Thyroid gland (tissue), 4 donors: ENCODE measurements around the gene FGF21. TPM values are rescaled to one million over a fixed set of nuclear protein-coding genes. Genes with fewer than 3 reads are reported as not detected.
A peak's percentile ranks its signal among the peaks of the same experiment; 100 is the strongest.

Experiments used
- DNase-seq, 2 donors: peaks; one replicate each; pipeline ENCODE4 v3.0.0-alpha.2; 2019
- H3K27ac ChIP-seq, 3 donors: fragments of 200-600 bp; sonication (generic); 1 replicate in 2 of 3; 2 replicates in 1 of 3; pipeline ENCODE4 v1.5.1; 2016 to 2019; ENCODE audit warnings: mild to moderate bottlenecking in 1 of 3, moderate library complexity in 1 of 3
- H3K27me3 ChIP-seq: fragments of 200-600 bp; sonication (generic); one replicate; pipeline ENCODE4 v1.5.1; 2019
- H3K36me3 ChIP-seq, 2 donors: fragments of 200-600 bp; sonication (generic); one replicate each; pipeline ENCODE4 v1.5.1; 2016 to 2019
- H3K4me1 ChIP-seq, 2 donors: fragments of 200-600 bp; sonication (generic); one replicate each; pipeline ENCODE4 v1.5.1; 2017 to 2019
- H3K4me3 ChIP-seq, 3 donors: fragments of 200-600 bp; sonication (generic); replicated peaks in 1 of 3; 1 replicate in 2 of 3; 2 replicates in 1 of 3; pipeline ENCODE4 v1.5.1; 2016; ENCODE audit warnings: mild to moderate bottlenecking in 1 of 3
- H3K9me3 ChIP-seq: fragments of 200-600 bp; sonication (generic); one replicate; pipeline ENCODE4 v1.5.1; 2017
- CTCF ChIP-seq, 6 experiments: fragments of 200-600 bp in 3 of 6; fragments of 450-650 bp in 3 of 6; sonication (generic) in 3 of 6; IDR thresholded peaks; one replicate each; pipeline ENCODE4 v1.5.1; 2016 to 2019; ENCODE audit warnings: antibody characterized with exemption in 6 of 6, mild to moderate bottlenecking in 2 of 6, inconsistent platforms in 1 of 6, moderate library complexity in 1 of 6
- POLR2A ChIP-seq, 2 donors: fragments of 450-650 bp; IDR thresholded peaks; one replicate each; pipeline ENCODE4 v1.6.1; 2017; ENCODE audit warnings: antibody characterized with exemption in 2 of 2, mild to moderate bottlenecking in 2 of 2, moderate library complexity in 1 of 2
- WGBS, 2 donors: methylation state at CpG; one replicate each; pipeline ENCODE4 v1.1.5; 2017; 5-methylcytosine and 5-hydroxymethylcytosine counted together
- intact Hi-C: fragments of 100-400 bp; cut with DNase I; formaldehyde crosslinking; loops from one replicate; pipeline ENCODE4 v1.15.1; 2023
- total RNA-seq, 4 donors: library from RNA; depleted of rRNA; stranded (reverse); fragments of >200 nt; gene quantifications; one replicate each; pipeline ENCODE4 v1.2.3, GENCODE V29; 2016

FGF21 gene
- total RNA-seq: not detected

GRCh38 chr19:48755084-48755641, at the start of gene FGF21:
FGF21 (plus strand) TSS chr19:48755524; CDS start chr19:48756237, 713 bp downstream.
- intact Hi-C loops: no loop called here
- no peak within 1 kb of the TSS for H3K27ac ChIP-seq
- no peak for TF ChIP-seq POLR2A (IDR thresholded peaks at IDR 0.05)
- no peak for TF ChIP-seq CTCF (IDR thresholded peaks at IDR 0.05)
- no peaks in the 10 kb centered on the region for H3K36me3 ChIP-seq
- WGBS, 2 donors: 80 to 87% methylated on average over 2 to 4 of the region's 4 CpGs
- no peak within 1 kb of the TSS for H3K4me3 ChIP-seq
- H3K4me1 ChIP-seq: peaks cover 4 to 17% of the 10 kb centered on the region in 2 donors
- H3K9me3 ChIP-seq: no peaks in the 10 kb centered on the region
- no peaks in the 10 kb centered on the region for H3K27me3 ChIP-seq
- no peak for DNase-seq

GRCh38 chr19:48708471-48708870, 46.9 kb upstream of the FGF21 start:
- Histone ChIP-seq H3K4me1 (peaks cover 0 to 8% of the 10 kb centered on the region in 2 donors), H3K27me3 (no peaks in the 10 kb centered on the region), H3K9me3 (no peaks in the 10 kb centered on the region), H3K36me3 (no peaks in the 10 kb centered on the region), H3K27ac (no peak overlapping the region), H3K4me3 (no peak overlapping the region)
- TF ChIP-seq POLR2A (IDR thresholded peaks at IDR 0.05): no peak
- no peak for TF ChIP-seq CTCF (IDR thresholded peaks at IDR 0.05)
- 65 to 67% methylated on average over 11 of the region's 11 CpGs for WGBS, 2 donors
- intact Hi-C loops: no loop called here
- DNase-seq: no peak

GRCh38 chr19:48711106-48711662, 44.1 kb upstream of the FGF21 start:
- intact Hi-C loops: loop anchor here (5.0 kb wide), 1 partner anchor 34 kb away; no protein-coding TSS in a partner anchor
- WGBS, 2 donors: 85 to 100% methylated on average over 4 of the region's 4 CpGs

GRCh38 chr19:48713041-48713863, 42.1 kb upstream of the FGF21 start:
- peaks cover 17 to 36% of the 10 kb centered on the region in 2 donors for H3K4me1 ChIP-seq
- TF ChIP-seq CTCF (IDR thresholded peaks at IDR 0.05): peak in 1 of 6 experiments; percentile 5
- no peak for TF ChIP-seq POLR2A (IDR thresholded peaks at IDR 0.05)
- no peak for DNase-seq
- H3K4me3 ChIP-seq: peak overlapping the region; percentile 35 to 73 (median 60)
- H3K27ac ChIP-seq: no peak overlapping the region
- no peaks in the 10 kb centered on the region for H3K36me3 ChIP-seq
- intact Hi-C loops: loop anchor here (5.0 kb wide), 1 partner anchor 36 kb away; no protein-coding TSS in a partner anchor
- no peaks in the 10 kb centered on the region for H3K27me3 ChIP-seq
- 19 to 21% methylated on average over 21 to 25 of the region's 25 CpGs for WGBS, 2 donors
- no peaks in the 10 kb centered on the region for H3K9me3 ChIP-seq

More at GRCh38 chr19:48711106-48711662, 44.1 kb upstream of the FGF21 start:
- no peaks in the 10 kb centered on the region for H3K36me3 ChIP-seq
- peaks cover 6 to 23% of the 10 kb centered on the region in 2 donors for H3K4me1 ChIP-seq
- no peaks in the 10 kb centered on the region for H3K9me3 ChIP-seq
- DNase-seq: no peak
- H3K27me3 ChIP-seq: no peaks in the 10 kb centered on the region
- H3K4me3 ChIP-seq: no peak overlapping the region
- H3K27ac ChIP-seq: no peak overlapping the region
- TF ChIP-seq POLR2A (IDR thresholded peaks at IDR 0.05) (no peak), CTCF (IDR thresholded peaks at IDR 0.05) (no peak)
